HCT116 (cell line): ENCODE results near the gene CDKAL1. TPM values are rescaled to one million over a fixed set of nuclear protein-coding genes. Genes with fewer than 3 reads are reported as not detected.

ENCODE experiments used
- ATAC-seq: fragments of 200-7000 bp; cut with Tn5 transposase; 2 replicates; pipeline ENCODE4 v1.9.1; 2020; ENCODE audit warnings: mild to moderate bottlenecking, moderate library complexity
- BruUV-seq: library from RNA; stranded (reverse); fragments of 400-500 nt; replicated peaks from 2 replicates; lab custom pipeline; 2021; lab: Mats Ljungman, UMichigan
- CTCF ChIA-PET: fragments of 300-600 bp; sonication (Branson Sonifier 250); formaldehyde crosslinking; loops from one replicate; lab custom pipeline; 2021; ENCODE audit warnings: antibody characterized with exemption; lab: Charles Lee
- POLR2A ChIA-PET: fragments of 300-600, 350-600 bp; sonication (Branson Sonifier 250); formaldehyde crosslinking; loops from one replicate; lab custom pipeline; 2021; ENCODE audit warnings: antibody characterized with exemption; lab: Charles Lee
- RAD21 ChIA-PET, 2 experiments: fragments of 300-600 bp; sonication (Branson Sonifier 250); formaldehyde crosslinking; loops; one replicate each; lab custom pipeline; 2023; ENCODE audit warnings: low total read pairs in 2 of 2; ENCODE audit not compliant: uncharacterized antibody in 2 of 2, unreplicated experiment in 2 of 2, low non-redundant PET in 1 of 2; lab: Charles Lee
- DNase-seq: peaks from one replicate; pipeline ENCODE4 v3.0.0-alpha.2; 2010; ENCODE audit warnings: low read depth, low spot score
- H2AFZ ChIP-seq: fragments of 200-600 bp; shearing (Covaris generic), sonication (generic); 2 replicates; pipeline ENCODE4 v1.6.1; 2017; ENCODE audit warnings: low read depth, mixed run types, mixed read lengths, antibody characterized with exemption, low read length; ENCODE audit not compliant: poor library complexity, severe bottlenecking
- H3K27ac ChIP-seq: 2 replicates; pipeline ENCODE4 v1.5.1; 2012; ENCODE audit warnings: low read depth, low read length
- H3K27me3 ChIP-seq: fragments of 200-600 bp; sonication (generic); 2 replicates; pipeline ENCODE4 v1.6.1; 2016; ENCODE audit warnings: mixed run types, low read length, mixed read lengths; ENCODE audit not compliant: insufficient read depth
- H3K36me3 ChIP-seq, 2 experiments: fragments of 200-500 bp in 1 of 2; fragments of 200-600 bp in 1 of 2; sonication (Bioruptor generic) in 1 of 2; sonication (generic) in 1 of 2; 2 replicates each; pipeline versions ENCODE4 v1.5.1 to v1.6.1; 2014 to 2016; ENCODE audit warnings: low read length in 2 of 2, inconsistent platforms in 1 of 2, mixed read lengths in 1 of 2, mixed run types in 1 of 2; ENCODE audit not compliant: insufficient read depth in 2 of 2, control insufficient read depth in 1 of 2
- H3K4me1 ChIP-seq, 2 experiments: fragments of 200-600 bp in 1 of 2; sonication (generic) in 1 of 2; 2 replicates each; pipeline versions ENCODE4 v1.5.1 to v1.6.1; 2012 to 2017; ENCODE audit warnings: low read length in 2 of 2, inconsistent platforms in 1 of 2, mild to moderate bottlenecking in 1 of 2, mixed read lengths in 1 of 2, mixed run types in 1 of 2, moderate library complexity in 1 of 2; ENCODE audit not compliant: insufficient read depth in 2 of 2, control insufficient read depth in 1 of 2
- H3K4me2 ChIP-seq: fragments of 200-600 bp; sonication (generic); 2 replicates; pipeline ENCODE4 v1.6.1; 2017; ENCODE audit warnings: mixed run types, low read length, mixed read lengths
- H3K4me3 ChIP-seq, 2 experiments: fragments of 200-600 bp in 1 of 2; sonication (generic) in 1 of 2; replicated peaks in 1 of 2; 2 replicates each; pipeline ENCODE4 v1.5.1; 2011 to 2016; ENCODE audit warnings: low read length in 2 of 2, control low read depth in 1 of 2, low read depth in 1 of 2, mild to moderate bottlenecking in 1 of 2, mixed read lengths in 1 of 2, mixed run types in 1 of 2
- H3K79me2 ChIP-seq: fragments of 200-600 bp; sonication (generic); 2 replicates; pipeline ENCODE4 v1.6.1; 2017; ENCODE audit warnings: mild to moderate bottlenecking, mixed run types, low read length, moderate library complexity, mixed read lengths; ENCODE audit not compliant: insufficient read depth
- H3K9ac ChIP-seq: fragments of 200-600 bp; sonication (generic); 2 replicates; pipeline ENCODE4 v1.6.1; 2016; ENCODE audit warnings: low read length, mixed read lengths
- H3K9me2 ChIP-seq: fragments of 200-600 bp; sonication (generic), shearing (Covaris generic); 2 replicates; pipeline ENCODE4 v1.6.1; 2017; ENCODE audit warnings: mixed run types, mild to moderate bottlenecking, moderate library complexity; ENCODE audit not compliant: insufficient read depth
- H3K9me3 ChIP-seq, 2 experiments: fragments of 200-500 bp in 1 of 2; fragments of 200-600 bp in 1 of 2; sonication (Bioruptor generic) in 1 of 2; sonication (generic) in 1 of 2; 2 replicates each; pipeline ENCODE4 v1.6.1; 2014 to 2017; ENCODE audit warnings: low read length in 2 of 2, mixed read lengths in 2 of 2, inconsistent platforms in 1 of 2, low read depth in 1 of 2, mild to moderate bottlenecking in 1 of 2, mixed run types in 1 of 2, moderate library complexity in 1 of 2; ENCODE audit not compliant: control insufficient read depth in 1 of 2, insufficient read depth in 1 of 2
- H4K20me1 ChIP-seq: fragments of 200-600 bp; sonication (generic), shearing (Covaris generic); 2 replicates; pipeline ENCODE4 v1.6.1; 2017; ENCODE audit warnings: mixed run types, mild to moderate bottlenecking, moderate library complexity; ENCODE audit not compliant: insufficient read depth
- CBX3 ChIP-seq: IDR thresholded peaks from 2 replicates; pipeline ENCODE4 v1.6.1; 2012; ENCODE audit warnings: low read depth
- CEBPB ChIP-seq: IDR thresholded peaks from 2 replicates; pipeline ENCODE4 v1.6.1; 2012; ENCODE audit warnings: low read depth
- ELF1 ChIP-seq: IDR thresholded peaks from 2 replicates; pipeline ENCODE4 v1.6.1; 2012; ENCODE audit warnings: low read depth, borderline replicate concordance
- EZH2 ChIP-seq: fragments of 200-600 bp; sonication (generic); IDR thresholded peaks from 2 replicates; pipeline ENCODE4 v1.6.1; 2017; ENCODE audit warnings: antibody characterized with exemption, mixed run types
- EZH2phosphoT487 ChIP-seq: fragments of 200-600 bp; IDR thresholded peaks from 2 replicates; pipeline ENCODE4 v1.6.1; 2018; ENCODE audit warnings: antibody characterized with exemption, borderline replicate concordance
- FOSL1 ChIP-seq: IDR thresholded peaks from 2 replicates; pipeline ENCODE4 v1.6.1; 2012; ENCODE audit warnings: low read depth
- JUND ChIP-seq: IDR thresholded peaks from 2 replicates; pipeline ENCODE4 v1.6.1; 2012
- POLR2A ChIP-seq: IDR thresholded peaks from 2 replicates; pipeline ENCODE4 v1.7.0; 2011; ENCODE audit warnings: borderline replicate concordance; ENCODE audit not compliant: insufficient read depth, insufficient read length; ENCODE audit errors: extremely low read depth
- POLR2AphosphoS5 ChIP-seq: IDR thresholded peaks from 2 replicates; pipeline ENCODE4 v1.6.1; 2011; ENCODE audit warnings: mild to moderate bottlenecking, low read depth, low read length, moderate library complexity
- RAD21 ChIP-seq: IDR thresholded peaks from 2 replicates; pipeline ENCODE4 v1.6.1; 2012; ENCODE audit warnings: low read depth, mild to moderate bottlenecking
- SIN3A ChIP-seq: IDR thresholded peaks from 2 replicates; pipeline ENCODE4 v1.6.1; 2012; ENCODE audit warnings: low read depth
- SP1 ChIP-seq: IDR thresholded peaks from 2 replicates; pipeline ENCODE4 v1.6.1; 2012; ENCODE audit warnings: low read depth
- SRF ChIP-seq: IDR thresholded peaks from 2 replicates; pipeline ENCODE4 v1.6.1; 2012; ENCODE audit warnings: low read depth
- TCF7L2 ChIP-seq: IDR thresholded peaks from 2 replicates; pipeline ENCODE4 v1.7.0; 2011; ENCODE audit warnings: borderline replicate concordance, inconsistent platforms; ENCODE audit not compliant: insufficient read depth, insufficient read length; ENCODE audit errors: extremely low read depth
- YY1 ChIP-seq: IDR thresholded peaks from 2 replicates; pipeline ENCODE4 v1.6.1; 2011; ENCODE audit warnings: low read length, low read depth, moderate library complexity, mild to moderate bottlenecking; ENCODE audit not compliant: insufficient replicate concordance; ENCODE audit errors: extremely low read depth
- ZBTB33 ChIP-seq: IDR thresholded peaks from 2 replicates; pipeline ENCODE4 v1.6.1; 2011; ENCODE audit warnings: mild to moderate bottlenecking, low read length, moderate library complexity; ENCODE audit not compliant: insufficient replicate concordance; ENCODE audit errors: extremely low read depth
- ZNF274 ChIP-seq: fragments of 200-500 bp; sonication (Bioruptor generic); IDR thresholded peaks from 2 replicates; pipeline ENCODE4 v1.6.1; 2014; ENCODE audit warnings: mild to moderate bottlenecking, low read depth, low read length, inconsistent platforms
- intact Hi-C: fragments of 100-400 bp; cut with micrococcal nuclease; formaldehyde crosslinking; loops from 2 replicates; pipeline ENCODE4 v1.10.0; 2022
- total RNA-seq: library from RNA; stranded (reverse); gene quantifications from one replicate; pipeline ENCODE4 v1.2.1, GENCODE V29; 2021; ENCODE audit not compliant: unreplicated experiment
- TF ChIP-seq, protein P1 (sequence below): IDR thresholded peaks from 2 replicates; pipeline ENCODE4 v1.6.1; 2012
- TF ChIP-seq, protein P2 (sequence below), 3 experiments: fragments of 200-600 bp in 1 of 3; sonication (generic) in 1 of 3; IDR thresholded peaks in 2 of 3; conservative IDR thresholded peaks in 1 of 3; 2 replicates each; pipeline ENCODE4 v1.5.1; 2012 to 2017; ENCODE audit warnings: low read depth in 2 of 3, low read length in 2 of 3, antibody characterized with exemption in 1 of 3, borderline replicate concordance in 1 of 3, control low read depth in 1 of 3, mild to moderate bottlenecking in 1 of 3, mixed read lengths in 1 of 3, mixed run types in 1 of 3, moderate library complexity in 1 of 3; ENCODE audit not compliant: insufficient read depth in 1 of 3
- TF ChIP-seq, protein P3 (sequence below): IDR thresholded peaks from 2 replicates; pipeline ENCODE4 v1.6.1; 2012

The CDKAL1 gene
- total RNA-seq, 1 experiment from 2014 or later: 14.9 TPM

DNA sequence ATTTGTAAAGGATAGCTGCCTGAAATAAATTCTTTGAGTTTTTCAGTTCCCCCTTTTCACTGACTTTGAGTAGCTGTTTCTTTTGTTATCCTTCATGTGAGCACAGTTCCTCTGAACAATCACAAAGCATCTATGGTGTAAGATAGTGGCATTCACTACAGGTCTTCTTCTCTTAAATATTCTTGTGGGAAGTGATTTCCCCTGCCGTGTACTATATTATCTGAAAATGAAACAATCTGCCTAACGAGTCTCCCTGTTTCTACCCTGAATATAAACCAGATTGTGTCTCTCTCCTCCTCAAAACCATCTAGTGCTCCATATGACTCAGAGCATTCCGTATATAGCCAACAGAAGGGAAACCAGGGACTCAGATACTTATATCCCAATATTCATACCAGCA lies 679.2 kb downstream of the CDKAL1 start (continued):
- TF ChIP-seq, protein P1, sequence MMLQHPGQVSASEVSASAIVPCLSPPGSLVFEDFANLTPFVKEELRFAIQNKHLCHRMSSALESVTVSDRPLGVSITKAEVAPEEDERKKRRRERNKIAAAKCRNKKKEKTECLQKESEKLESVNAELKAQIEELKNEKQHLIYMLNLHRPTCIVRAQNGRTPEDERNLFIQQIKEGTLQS: no peak
- TF ChIP-seq ZBTB33: no peak
- TF ChIP-seq, all 23 proteins: peak for 0

DNA sequence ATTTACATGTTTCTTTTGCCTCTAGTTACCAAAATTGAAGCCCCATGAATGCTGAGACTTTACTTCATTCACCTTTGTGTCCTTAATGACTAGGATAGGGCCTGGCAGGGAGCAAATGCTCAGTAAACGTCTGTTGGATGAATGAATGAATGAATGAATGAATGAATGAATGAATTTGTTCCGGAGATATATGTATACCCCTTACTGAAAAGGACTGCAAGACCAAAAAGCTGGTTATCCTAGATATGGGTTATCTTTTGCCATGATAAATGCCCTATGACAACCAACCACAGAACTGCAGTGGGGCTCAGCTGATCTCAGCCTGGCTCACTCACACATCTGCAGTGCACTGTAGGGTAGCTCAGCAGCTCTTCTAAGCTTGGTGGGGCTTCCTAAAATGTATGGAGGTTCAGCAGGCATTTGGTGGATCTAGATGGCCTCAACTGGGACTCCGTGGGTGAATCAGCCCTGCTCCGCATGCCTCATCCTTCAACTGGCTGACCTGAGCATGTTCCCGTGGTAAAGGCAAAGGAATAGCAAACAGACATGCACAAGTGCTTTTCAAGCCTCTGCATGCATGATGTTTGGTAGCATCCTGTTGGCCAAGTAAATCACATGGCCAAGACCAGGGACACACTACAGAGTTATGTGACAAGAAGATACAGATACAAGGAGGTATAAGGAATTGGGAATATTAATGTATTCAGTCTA lies 680.6 kb downstream of the CDKAL1 start:
- Histone ChIP-seq H3K9me3 (no peaks in the 10 kb centered on the region), H3K4me3 (no peak overlapping the region), H3K4me2 (no peak overlapping the region), H3K9ac (no peak overlapping the region), H3K79me2 (no peaks in the 10 kb centered on the region), H2AFZ (no peak overlapping the region), H4K20me1 (no peaks in the 10 kb centered on the region), H3K4me1 (peaks cover 0 to under 1% of the 10 kb centered on the region in 2 experiments; a peak in 1 of 4 replicates), H3K27ac (no peak overlapping the region), H3K36me3 (no peaks in the 10 kb centered on the region), H3K9me2 (no peaks in the 10 kb centered on the region), H3K27me3 (no peaks in the 10 kb centered on the region)
- no TSS peak for BruUV-seq
- intact Hi-C loops: no loop called here
- DNase-seq (no peak), ATAC-seq (no peak)
- RAD21 ChIA-PET: no interaction called here
- POLR2A ChIA-PET: no interaction called here
- CTCF ChIA-PET: no interaction called here
- TF ChIP-seq EZH2phosphoT487 (no peak), TCF7L2 (no peak), YY1 (no peak), RAD21 (no peak), POLR2A (no peak), ZNF274 (no peak), SRF (no peak), SIN3A (no peak), CEBPB (no peak), SP1 (no peak), POLR2AphosphoS5 (no peak), ELF1 (no peak), CBX3 (no peak), JUND (no peak), EZH2 (no peak), FOSL1 (no peak)
- TF ChIP-seq, protein P1: no peak
- TF ChIP-seq, protein P2, sequence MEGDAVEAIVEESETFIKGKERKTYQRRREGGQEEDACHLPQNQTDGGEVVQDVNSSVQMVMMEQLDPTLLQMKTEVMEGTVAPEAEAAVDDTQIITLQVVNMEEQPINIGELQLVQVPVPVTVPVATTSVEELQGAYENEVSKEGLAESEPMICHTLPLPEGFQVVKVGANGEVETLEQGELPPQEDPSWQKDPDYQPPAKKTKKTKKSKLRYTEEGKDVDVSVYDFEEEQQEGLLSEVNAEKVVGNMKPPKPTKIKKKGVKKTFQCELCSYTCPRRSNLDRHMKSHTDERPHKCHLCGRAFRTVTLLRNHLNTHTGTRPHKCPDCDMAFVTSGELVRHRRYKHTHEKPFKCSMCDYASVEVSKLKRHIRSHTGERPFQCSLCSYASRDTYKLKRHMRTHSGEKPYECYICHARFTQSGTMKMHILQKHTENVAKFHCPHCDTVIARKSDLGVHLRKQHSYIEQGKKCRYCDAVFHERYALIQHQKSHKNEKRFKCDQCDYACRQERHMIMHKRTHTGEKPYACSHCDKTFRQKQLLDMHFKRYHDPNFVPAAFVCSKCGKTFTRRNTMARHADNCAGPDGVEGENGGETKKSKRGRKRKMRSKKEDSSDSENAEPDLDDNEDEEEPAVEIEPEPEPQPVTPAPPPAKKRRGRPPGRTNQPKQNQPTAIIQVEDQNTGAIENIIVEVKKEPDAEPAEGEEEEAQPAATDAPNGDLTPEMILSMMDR (IDR thresholded peaks at IDR 0.05 in 2 of 3, conservative IDR thresholded peaks at IDR 0.05 in 1 of 3; ENCODE audit: borderline replicate concordance in 1 of 3, insufficient read depth in 1 of 3, low read depth in 2 of 3, low read length in 2 of 3): no peak
- TF ChIP-seq, protein P3, sequence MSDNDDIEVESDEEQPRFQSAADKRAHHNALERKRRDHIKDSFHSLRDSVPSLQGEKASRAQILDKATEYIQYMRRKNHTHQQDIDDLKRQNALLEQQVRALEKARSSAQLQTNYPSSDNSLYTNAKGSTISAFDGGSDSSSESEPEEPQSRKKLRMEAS: no peak
